ENCODE results near the gene NFYA.

DNA sequence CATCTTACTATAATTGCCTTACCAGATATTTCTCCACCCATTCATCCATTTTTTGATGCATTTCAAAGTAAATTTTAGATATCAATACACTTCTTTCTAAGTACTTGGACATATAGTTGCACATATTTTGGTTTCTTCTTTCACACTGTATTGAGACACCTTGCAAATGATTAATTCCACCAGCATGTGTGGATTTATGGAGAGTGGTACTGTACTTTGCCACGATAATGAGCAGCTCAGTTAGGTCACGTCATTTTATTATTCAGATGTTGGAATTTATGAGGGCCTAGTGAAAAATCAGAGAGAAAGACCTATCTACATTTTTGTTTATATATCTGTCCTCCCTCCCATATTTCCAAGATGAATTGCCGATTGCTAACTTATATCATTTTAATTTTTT, 5.3 kb downstream of the NFYA start:
- TF ChIP-seq, protein P1, sequence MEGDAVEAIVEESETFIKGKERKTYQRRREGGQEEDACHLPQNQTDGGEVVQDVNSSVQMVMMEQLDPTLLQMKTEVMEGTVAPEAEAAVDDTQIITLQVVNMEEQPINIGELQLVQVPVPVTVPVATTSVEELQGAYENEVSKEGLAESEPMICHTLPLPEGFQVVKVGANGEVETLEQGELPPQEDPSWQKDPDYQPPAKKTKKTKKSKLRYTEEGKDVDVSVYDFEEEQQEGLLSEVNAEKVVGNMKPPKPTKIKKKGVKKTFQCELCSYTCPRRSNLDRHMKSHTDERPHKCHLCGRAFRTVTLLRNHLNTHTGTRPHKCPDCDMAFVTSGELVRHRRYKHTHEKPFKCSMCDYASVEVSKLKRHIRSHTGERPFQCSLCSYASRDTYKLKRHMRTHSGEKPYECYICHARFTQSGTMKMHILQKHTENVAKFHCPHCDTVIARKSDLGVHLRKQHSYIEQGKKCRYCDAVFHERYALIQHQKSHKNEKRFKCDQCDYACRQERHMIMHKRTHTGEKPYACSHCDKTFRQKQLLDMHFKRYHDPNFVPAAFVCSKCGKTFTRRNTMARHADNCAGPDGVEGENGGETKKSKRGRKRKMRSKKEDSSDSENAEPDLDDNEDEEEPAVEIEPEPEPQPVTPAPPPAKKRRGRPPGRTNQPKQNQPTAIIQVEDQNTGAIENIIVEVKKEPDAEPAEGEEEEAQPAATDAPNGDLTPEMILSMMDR (IDR thresholded peaks at IDR 0.05; ENCODE audit: low read depth, low read length, poor library complexity, severe bottlenecking): no peak
- no peak for TF ChIP-seq EZH2phosphoT487 (IDR thresholded peaks at IDR 0.05; ENCODE audit: borderline replicate concordance, low read length)
